Osteoblast (primary cell): ENCODE measurements around the gene MARCHF10. TPM values are rescaled to one million over a fixed set of nuclear protein-coding genes. Genes with fewer than 3 reads are reported as not detected.

ENCODE experiments used
- DNase-seq: peaks from one replicate; pipeline ENCODE4 v3.0.0; 2011; ENCODE audit warnings: low spot score, mixed read lengths; ENCODE audit not compliant: insufficient read length; ENCODE audit errors: missing footprints
- H2AFZ ChIP-seq: 2 replicates; pipeline ENCODE4 v1.6.0; 2011; ENCODE audit warnings: mild to moderate bottlenecking, low read length
- H3K27ac ChIP-seq: 2 replicates; pipeline ENCODE4 v1.5.1; 2011; ENCODE audit warnings: mild to moderate bottlenecking, low read depth, low read length, moderate library complexity
- H3K27me3 ChIP-seq: 2 replicates; pipeline ENCODE4 v1.6.0; 2012; ENCODE audit warnings: mild to moderate bottlenecking, control low read depth, inconsistent platforms, low read length, moderate library complexity; ENCODE audit not compliant: insufficient read depth
- H3K36me3 ChIP-seq: 2 replicates; pipeline ENCODE4 v1.5.1; 2011; ENCODE audit warnings: mild to moderate bottlenecking, low read length, control low read depth, moderate library complexity; ENCODE audit not compliant: insufficient read depth
- H3K4me1 ChIP-seq: 2 replicates; pipeline ENCODE4 v1.5.1; 2011; ENCODE audit warnings: mild to moderate bottlenecking, low read length, control low read depth, moderate library complexity; ENCODE audit not compliant: insufficient read depth
- H3K4me2 ChIP-seq: 2 replicates; pipeline ENCODE4 v1.6.0; 2011; ENCODE audit warnings: mild to moderate bottlenecking, low read length; ENCODE audit not compliant: insufficient read depth
- H3K4me3 ChIP-seq: fragments of 200-600 bp; sonication (generic); 3 replicates; pipeline ENCODE4 v1.5.1; 2012; ENCODE audit warnings: mild to moderate bottlenecking, low read length, inconsistent platforms; ENCODE audit not compliant: insufficient read depth
- H3K79me2 ChIP-seq: 2 replicates; pipeline ENCODE4 v1.6.0; 2012; ENCODE audit warnings: mild to moderate bottlenecking, low read length, control low read depth, inconsistent platforms; ENCODE audit not compliant: insufficient read depth
- H3K9me3 ChIP-seq: 2 replicates; pipeline ENCODE4 v1.5.1; 2011; ENCODE audit warnings: low read depth, low read length, control low read depth
- H4K20me1 ChIP-seq: 2 replicates; pipeline ENCODE4 v1.6.0; 2012; ENCODE audit warnings: mild to moderate bottlenecking, low read length, control low read depth; ENCODE audit not compliant: insufficient read depth
- CTCF ChIP-seq: IDR thresholded peaks from 2 replicates; pipeline ENCODE4 v1.5.1; 2011; ENCODE audit warnings: mild to moderate bottlenecking, low read depth, low read length, moderate library complexity; ENCODE audit errors: extremely low read depth
- total RNA-seq: library from RNA; depleted of rRNA; stranded (reverse); fragments of >200 nt; gene quantifications from 2 replicates; pipeline ENCODE4 v1.2.3, GENCODE V29; 2012

MARCHF10 gene
- total RNA-seq, 1 donor = under 0.01 TPM

GRCh38 chr17:62760059-62760944 lies 47.8 kb downstream of the MARCHF10 start:
- H3K9me3 ChIP-seq = no peaks in the 10 kb centered on the region
- no peak overlapping the region for H3K4me3 ChIP-seq
- H2AFZ ChIP-seq = no peak overlapping the region
- peaks cover 7% of the 10 kb centered on the region for H3K4me1 ChIP-seq
- H4K20me1 ChIP-seq = no peaks in the 10 kb centered on the region
- H3K27ac ChIP-seq = no peak overlapping the region
- no peak for DNase-seq
- no peaks in the 10 kb centered on the region for H3K79me2 ChIP-seq
- no peak for TF ChIP-seq CTCF
- H3K27me3 ChIP-seq = no peaks in the 10 kb centered on the region
- no peaks in the 10 kb centered on the region for H3K36me3 ChIP-seq
- no peak overlapping the region for H3K4me2 ChIP-seq

- no peak overlapping the region for H3K4me3 ChIP-seq
- peak overlapping the region; percentile 67 for H2AFZ ChIP-seq
- H3K4me1 ChIP-seq = peaks cover 12% of the 10 kb centered on the region
- DNase-seq = no peak
- H3K36me3 ChIP-seq = no peaks in the 10 kb centered on the region
- H3K79me2 ChIP-seq = no peaks in the 10 kb centered on the region
- H3K27me3 ChIP-seq = no peaks in the 10 kb centered on the region
- no peak overlapping the region for H3K4me2 ChIP-seq
- H3K27ac ChIP-seq = no peak overlapping the region
- no peaks in the 10 kb centered on the region for H3K9me3 ChIP-seq
- no peak for TF ChIP-seq CTCF
- no peaks in the 10 kb centered on the region for H4K20me1 ChIP-seq
These were observed 50.6 kb downstream of the MARCHF10 start for GRCh38 chr17:62757500-62757951.

GRCh38 chr17:62756198-62756597 lies 51.9 kb downstream of the MARCHF10 start:
- no peak for DNase-seq
- Histone ChIP-seq H4K20me1 (no peaks in the 10 kb centered on the region), H3K4me2 (no peak overlapping the region), H3K9me3 (no peaks in the 10 kb centered on the region), H2AFZ (no peak overlapping the region), H3K79me2 (no peaks in the 10 kb centered on the region), H3K4me1 (peaks cover 16% of the 10 kb centered on the region), H3K36me3 (no peaks in the 10 kb centered on the region), H3K27me3 (no peaks in the 10 kb centered on the region), H3K4me3 (no peak overlapping the region), H3K27ac (no peak overlapping the region)
- TF ChIP-seq CTCF = no peak

DNA sequence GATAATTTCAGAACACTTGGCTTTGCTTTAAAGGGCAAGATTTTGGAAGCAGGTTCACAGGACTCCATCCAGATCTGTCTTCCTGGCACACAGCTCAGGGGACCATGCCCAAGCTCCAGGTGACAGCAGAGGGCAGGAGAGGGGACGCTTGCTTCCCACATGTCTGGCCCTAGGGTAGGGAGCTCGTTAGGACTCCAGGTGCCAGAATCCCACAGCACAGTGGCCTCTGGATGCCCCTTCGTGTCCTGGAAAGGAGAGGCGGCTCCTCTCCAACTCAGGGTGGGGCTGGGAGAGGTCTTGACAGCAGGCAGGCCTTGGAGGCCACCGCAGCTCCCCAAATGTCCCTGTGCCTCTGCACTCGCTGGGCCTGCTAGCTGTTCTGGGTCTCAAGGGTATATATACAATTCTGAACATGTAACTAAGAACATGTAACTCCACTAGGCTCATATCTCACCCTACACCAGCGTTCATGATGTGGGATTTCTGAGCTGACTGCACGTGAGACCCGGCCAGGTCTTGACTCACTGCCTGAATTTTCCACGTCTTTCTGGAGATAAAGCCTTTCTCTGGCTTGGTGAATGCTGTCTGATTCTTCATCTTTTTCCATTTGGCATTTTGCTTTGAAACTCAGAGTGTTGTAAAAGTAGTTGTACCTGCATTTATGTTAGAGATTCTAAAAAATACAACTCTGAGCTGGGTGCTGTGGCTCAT lies 52.8 kb downstream of the MARCHF10 start:
- no peak overlapping the region for H3K4me2 ChIP-seq
- TF ChIP-seq CTCF = no peak
- H3K79me2 ChIP-seq = no peaks in the 10 kb centered on the region
- no peak for DNase-seq
- H3K36me3 ChIP-seq = no peaks in the 10 kb centered on the region
- H3K9me3 ChIP-seq = no peaks in the 10 kb centered on the region
- H3K27ac ChIP-seq = no peak overlapping the region
- no peak overlapping the region for H3K4me3 ChIP-seq
- H3K4me1 ChIP-seq = peaks cover 16% of the 10 kb centered on the region
- no peaks in the 10 kb centered on the region for H3K27me3 ChIP-seq
- H4K20me1 ChIP-seq = no peaks in the 10 kb centered on the region
- H2AFZ ChIP-seq = no peak overlapping the region
